EH (cell line): Measurements from ENCODE around the gene WWC2.
A peak's percentile ranks its signal among the peaks of the same experiment; 100 is the strongest.

Experiments
- DNase-seq: peaks from one replicate; pipeline ENCODE4 v3.0.0-alpha.2; 2015; ENCODE audit warnings: low read depth

Gene WWC2

DNA sequence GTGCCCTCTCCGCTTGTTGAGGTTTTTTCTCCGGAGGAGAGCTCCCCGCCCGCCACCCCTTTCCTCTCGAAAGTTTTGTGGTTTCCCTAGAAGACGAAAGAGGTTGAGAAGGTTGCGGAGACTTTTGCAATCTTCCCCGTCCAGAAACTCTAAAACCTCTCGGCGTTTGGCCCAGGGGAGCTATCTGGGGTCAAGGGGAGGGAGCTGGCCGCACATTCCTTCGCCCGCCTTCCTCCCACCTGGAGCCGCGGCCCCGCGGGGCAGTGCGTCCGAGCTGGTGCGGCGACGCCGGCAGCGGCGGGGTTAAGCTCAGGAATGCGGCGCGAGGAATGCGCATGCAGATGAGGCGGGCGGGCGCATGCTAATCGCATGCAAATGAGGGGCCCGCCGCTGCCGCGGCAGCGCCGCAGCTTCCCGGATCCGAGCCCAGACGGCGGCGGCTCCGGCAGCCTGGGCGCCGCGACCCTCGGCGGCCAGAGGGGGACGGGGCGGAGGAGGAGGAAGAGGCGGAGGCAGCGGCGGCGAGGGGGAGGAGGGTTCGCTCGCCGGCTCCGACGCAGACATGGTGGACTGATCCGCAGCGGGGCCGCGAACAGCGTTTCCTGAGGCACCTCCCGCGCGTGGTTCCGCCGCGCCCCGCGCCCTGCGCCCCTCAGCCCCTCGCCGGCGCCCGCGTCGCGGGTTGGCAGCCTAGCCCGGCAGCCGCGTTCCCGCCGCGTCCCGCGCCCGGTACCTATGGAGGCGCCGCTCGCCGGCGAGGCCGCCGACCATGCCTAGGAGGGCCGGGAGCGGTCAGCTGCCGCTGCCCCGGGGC lies at the start of gene WWC2:
Gene WWC2, plus strand, starts transcription at position 535 of the 814 bp plus-strand sequence. Its CDS starts 235 bp downstream, at position 770.
- peak; percentile 94 for DNase-seq

GRCh38 chr4:183053681-183054080 lies 45.4 kb upstream of the WWC2 start:
- DNase-seq: no peak

- DNase-seq: no peak
These were observed 41.8 kb upstream of the WWC2 start for GRCh38 chr4:183057255-183057654.

- DNase-seq: no peak
These were observed 39.3 kb upstream of the WWC2 start for GRCh38 chr4:183059797-183060196.

DNA sequence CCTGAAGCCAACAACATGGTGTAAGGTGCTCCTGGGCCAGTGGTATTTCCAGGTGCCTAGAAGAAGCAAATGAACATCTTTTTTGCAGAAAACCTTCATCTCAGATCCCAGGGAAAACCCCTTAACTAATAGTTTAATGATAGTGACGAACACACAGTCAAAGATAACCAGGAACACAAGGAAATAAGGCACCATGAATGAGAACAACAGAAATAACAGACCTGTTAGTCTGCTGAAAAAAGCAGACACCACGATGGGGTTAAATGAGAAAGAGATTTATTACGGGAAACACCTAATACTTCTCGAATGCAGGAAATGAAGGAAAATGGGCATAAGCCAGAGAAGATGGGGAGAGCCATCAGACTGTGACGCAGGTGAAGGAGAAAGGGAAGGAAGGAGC lies 30.6 kb upstream of the WWC2 start:
- DNase-seq: no peak

DNA sequence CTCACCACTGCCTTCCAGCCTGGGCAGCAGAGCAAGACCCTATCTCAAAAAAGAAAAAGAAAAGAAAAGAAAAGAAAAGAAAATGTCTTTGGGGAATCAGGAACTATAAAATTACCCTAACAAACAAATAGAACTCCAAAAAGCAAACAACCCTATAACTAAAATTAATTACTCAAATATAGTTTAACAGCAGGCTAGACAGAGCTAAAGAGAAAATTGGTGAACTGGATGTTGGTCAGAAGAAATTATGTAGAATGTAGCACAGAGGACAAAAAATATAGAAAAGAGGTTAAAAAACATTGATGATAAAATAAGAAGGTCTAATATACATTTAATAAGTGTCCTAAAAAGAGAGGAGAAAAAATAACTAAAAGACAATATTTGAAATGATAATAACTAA lies 27.8 kb upstream of the WWC2 start:
- no peak for DNase-seq

GRCh38 chr4:183072176-183072575 lies 26.9 kb upstream of the WWC2 start:
- peak; percentile 68 for DNase-seq

- no peak for DNase-seq
These were observed 25.3 kb upstream of the WWC2 start for GRCh38 chr4:183073838-183074145.

- DNase-seq: peak; percentile 82
These were observed 24.6 kb upstream of the WWC2 start for GRCh38 chr4:183074288-183074990.

DNA sequence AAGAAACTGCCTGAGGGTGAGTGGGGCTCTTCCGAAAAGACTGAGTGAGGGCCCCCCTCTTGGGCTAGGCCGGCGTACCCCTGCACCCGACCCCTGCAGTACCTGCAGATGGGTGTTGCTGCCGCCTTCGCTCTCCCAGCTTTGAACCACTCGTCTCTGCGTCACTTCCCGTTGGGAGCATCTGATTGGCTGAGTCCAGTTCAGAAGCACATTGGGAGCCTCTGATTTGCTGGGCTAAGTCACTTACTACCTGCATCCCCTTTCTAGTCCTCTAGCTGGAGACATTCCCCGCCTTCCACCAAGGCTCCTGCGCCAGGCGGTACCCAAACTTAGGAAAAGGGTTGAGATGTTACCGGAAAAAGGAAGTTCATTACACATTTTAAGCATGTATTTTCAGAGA lies 20.4 kb upstream of the WWC2 start:
- DNase-seq: no peak

- no peak for DNase-seq
These were observed 18.5 kb upstream of the WWC2 start for GRCh38 chr4:183080372-183081115.

- no peak for DNase-seq
These were observed 18.0 kb upstream of the WWC2 start for GRCh38 chr4:183081116-183081469.

DNA sequence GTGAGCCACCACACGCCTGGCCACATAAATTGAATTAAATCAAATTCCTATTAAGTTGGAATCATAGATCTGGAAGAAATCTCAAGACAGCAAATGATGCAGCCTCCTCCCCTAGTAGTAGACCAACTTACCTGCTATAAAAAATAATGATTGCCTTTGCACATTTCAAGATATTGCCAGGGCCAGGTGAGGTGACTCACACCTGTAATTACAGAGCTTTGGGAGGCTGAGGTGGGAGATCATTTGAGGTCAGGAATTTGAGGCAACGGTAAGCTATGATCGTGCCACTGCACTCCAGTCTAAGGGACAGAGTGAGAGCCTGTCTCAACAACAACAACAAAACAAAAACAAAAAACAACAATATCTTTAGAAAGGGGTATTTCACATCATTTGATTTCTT lies 17.0 kb upstream of the WWC2 start:
- DNase-seq: no peak

- no peak for DNase-seq
These were observed 4.5 kb upstream of the WWC2 start for GRCh38 chr4:183094393-183095198.

- no peak for DNase-seq
These were observed 3.9 kb upstream of the WWC2 start for GRCh38 chr4:183095199-183095512.

DNA sequence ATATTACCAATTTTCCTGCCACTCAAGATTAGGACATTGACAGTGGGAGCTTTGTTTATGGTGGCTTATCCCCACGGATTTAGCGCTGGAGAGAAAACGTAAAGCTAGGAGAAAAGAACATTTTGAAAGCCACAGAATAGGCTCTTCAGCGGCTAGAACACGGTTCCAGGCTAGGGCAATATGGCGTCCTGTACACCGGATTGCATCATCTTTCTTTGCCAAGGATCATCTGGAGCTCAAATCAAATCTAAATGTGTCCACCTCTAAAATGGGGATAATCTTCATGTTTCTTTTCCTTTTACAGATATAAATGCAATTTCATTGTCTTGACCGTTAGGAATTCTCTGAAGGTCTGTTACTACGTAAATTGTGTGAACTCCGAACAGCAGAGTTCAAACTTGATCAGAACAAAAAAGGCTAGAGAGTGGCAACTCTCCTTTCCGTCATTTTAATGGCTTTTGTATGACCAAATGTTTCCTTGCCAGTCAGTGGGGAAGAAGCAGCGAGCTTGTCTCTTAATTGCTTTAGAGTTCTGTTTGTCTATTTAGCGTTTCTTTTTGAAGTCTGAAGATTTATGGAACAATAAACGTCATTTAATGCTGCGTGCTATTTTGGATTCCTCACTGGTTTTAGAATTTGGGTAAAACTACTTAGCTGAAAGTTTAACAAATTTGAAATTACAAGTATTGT lies 2.6 kb upstream of the WWC2 start:
- DNase-seq: no peak

GRCh38 chr4:183097231-183098018 lies 1.6 kb upstream of the WWC2 start:
- no peak for DNase-seq

GRCh38 chr4:183098019-183098722 lies 886 bp upstream of the WWC2 start:
- DNase-seq: peak; percentile 75

GRCh38 chr4:183099537-183100297 lies 660 bp downstream of the WWC2 start:
- peak; percentile 32 for DNase-seq

GRCh38 chr4:183100298-183100599 lies 1.2 kb downstream of the WWC2 start:
- DNase-seq: no peak
